ENCODE results near the gene RBM15. TPM values are rescaled to one million over a fixed set of nuclear protein-coding genes. Genes with fewer than 3 reads are reported as not detected.

RBM15 gene
- polyA plus RNA-seq, 1 of the 3 experiments (the other 2 are of a cell fraction): 3.8 TPM

- TF ChIP-seq REST (IDR thresholded peaks at IDR 0.05; ENCODE audit: low read depth, low read length) (no peak), TAF1 (IDR thresholded peaks at IDR 0.05; ENCODE audit: borderline replicate concordance, low read depth, low read length) (no peak)
- TF ChIP-seq, protein P1, sequence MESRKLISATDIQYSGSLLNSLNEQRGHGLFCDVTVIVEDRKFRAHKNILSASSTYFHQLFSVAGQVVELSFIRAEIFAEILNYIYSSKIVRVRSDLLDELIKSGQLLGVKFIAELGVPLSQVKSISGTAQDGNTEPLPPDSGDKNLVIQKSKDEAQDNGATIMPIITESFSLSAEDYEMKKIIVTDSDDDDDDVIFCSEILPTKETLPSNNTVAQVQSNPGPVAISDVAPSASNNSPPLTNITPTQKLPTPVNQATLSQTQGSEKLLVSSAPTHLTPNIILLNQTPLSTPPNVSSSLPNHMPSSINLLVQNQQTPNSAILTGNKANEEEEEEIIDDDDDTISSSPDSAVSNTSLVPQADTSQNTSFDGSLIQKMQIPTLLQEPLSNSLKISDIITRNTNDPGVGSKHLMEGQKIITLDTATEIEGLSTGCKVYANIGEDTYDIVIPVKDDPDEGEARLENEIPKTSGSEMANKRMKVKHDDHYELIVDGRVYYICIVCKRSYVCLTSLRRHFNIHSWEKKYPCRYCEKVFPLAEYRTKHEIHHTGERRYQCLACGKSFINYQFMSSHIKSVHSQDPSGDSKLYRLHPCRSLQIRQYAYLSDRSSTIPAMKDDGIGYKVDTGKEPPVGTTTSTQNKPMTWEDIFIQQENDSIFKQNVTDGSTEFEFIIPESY (IDR thresholded peaks at IDR 0.05; ENCODE audit: borderline replicate concordance, low read depth): no peak
Observed at GRCh38 chr1:110293601-110294104, 45.5 kb upstream of the RBM15 start (continued).

DNA sequence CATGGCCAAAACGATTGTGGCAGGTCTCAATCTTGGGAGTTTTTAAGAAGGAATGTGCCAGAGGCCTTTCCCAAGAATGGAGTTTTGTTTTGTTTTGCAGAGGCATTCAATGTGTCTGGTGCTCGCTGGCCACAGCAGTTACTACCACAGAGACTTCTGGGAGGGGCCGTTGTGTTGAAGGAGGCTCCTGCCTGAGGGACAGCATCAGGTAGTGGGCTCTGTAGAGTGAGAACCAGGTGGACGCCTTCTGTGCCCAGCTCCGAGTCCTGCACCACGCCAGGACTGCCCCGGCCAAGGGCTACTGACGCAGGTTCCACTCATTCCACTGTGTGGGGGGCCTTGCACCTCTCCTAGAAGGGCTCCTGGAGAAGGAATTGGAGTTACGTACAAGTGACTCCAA is 44.9 kb upstream of the RBM15 start:
- Histone ChIP-seq H3K4me3 (ENCODE audit: low read depth in 2 of 2, low read length in 1 of 2) (no peak overlapping the region), H3K4me2 (no peak overlapping the region), H3K27me3 (ENCODE audit: insufficient read depth) (0 out of 2 replicates have a peak, but pooled peaks cover 14% of the 10 kb centered on the region), H3K9me3 (no peaks in the 10 kb centered on the region), H3F3A (replicated peaks; ENCODE audit: insufficient read depth) (no peaks in the 10 kb centered on the region), H4K20me1 (ENCODE audit: insufficient read depth) (no peaks in the 10 kb centered on the region), H3K9ac (no peak overlapping the region), H3K9me2 (no peaks in the 10 kb centered on the region), H3K79me2 (ENCODE audit: insufficient read depth) (no peaks in the 10 kb centered on the region), H2AFZ (ENCODE audit: low read depth) (no peak overlapping the region), H3K27ac (ENCODE audit: low read depth in 2 of 2, low read length in 1 of 2) (no peak overlapping the region), H3K4me1 (ENCODE audit: control insufficient read depth in 1 of 2, insufficient read depth in 2 of 2, low read depth in 1 of 2, low read length in 1 of 2) (no peaks in the 10 kb centered on the region; a peak in 2 of 4 replicates), H3K36me3 (replicated peaks in 1 of 2; ENCODE audit: control insufficient read depth in 1 of 2, insufficient read depth in 2 of 2, low read length in 1 of 2) (no peaks in the 10 kb centered on the region)
- 74% methylated on average over 8 of the region's 9 CpGs for WGBS (ENCODE audit: low lambda C conversion rate)
- DNase-seq: no peak
- CTCF ChIA-PET: interaction anchor here (6.5 kb wide), 1 partner anchor 86 kb away, joined by 37 read pairs; no protein-coding TSS in a partner anchor
- POLR2A ChIA-PET: no interaction called here
- TF ChIP-seq TCF12 (IDR thresholded peaks at IDR 0.05): no peak
- no peak for TF ChIP-seq POLR2AphosphoS5 (IDR thresholded peaks at IDR 0.05; ENCODE audit: low read depth, low read length)
- TF ChIP-seq, protein P2, sequence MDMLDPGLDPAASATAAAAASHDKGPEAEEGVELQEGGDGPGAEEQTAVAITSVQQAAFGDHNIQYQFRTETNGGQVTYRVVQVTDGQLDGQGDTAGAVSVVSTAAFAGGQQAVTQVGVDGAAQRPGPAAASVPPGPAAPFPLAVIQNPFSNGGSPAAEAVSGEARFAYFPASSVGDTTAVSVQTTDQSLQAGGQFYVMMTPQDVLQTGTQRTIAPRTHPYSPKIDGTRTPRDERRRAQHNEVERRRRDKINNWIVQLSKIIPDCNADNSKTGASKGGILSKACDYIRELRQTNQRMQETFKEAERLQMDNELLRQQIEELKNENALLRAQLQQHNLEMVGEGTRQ (IDR thresholded peaks at IDR 0.05; ENCODE audit: borderline replicate concordance, low read depth, low read length): no peak
- TF ChIP-seq SMC3 (IDR thresholded peaks at IDR 0.05; ENCODE audit: low read depth, low read length): no peak
- TF ChIP-seq YY1 (IDR thresholded peaks at IDR 0.05; ENCODE audit: low read depth): no peak
- TF ChIP-seq GATA2 (CRISPR knock-in tag; IDR thresholded peaks at IDR 0.05): no peak
- no peak for TF ChIP-seq RAD21 (IDR thresholded peaks at IDR 0.05; ENCODE audit: low read length)
- TF ChIP-seq REST (IDR thresholded peaks at IDR 0.05; ENCODE audit: low read depth, low read length): no peak
- TF ChIP-seq GABPA (IDR thresholded peaks at IDR 0.05; ENCODE audit: low read depth): no peak
- no peak for TF ChIP-seq RFX5 (IDR thresholded peaks at IDR 0.05; ENCODE audit: low read length)
- TF ChIP-seq NFIC (IDR thresholded peaks at IDR 0.05; ENCODE audit: borderline replicate concordance): no peak
- TF ChIP-seq, protein P3, sequence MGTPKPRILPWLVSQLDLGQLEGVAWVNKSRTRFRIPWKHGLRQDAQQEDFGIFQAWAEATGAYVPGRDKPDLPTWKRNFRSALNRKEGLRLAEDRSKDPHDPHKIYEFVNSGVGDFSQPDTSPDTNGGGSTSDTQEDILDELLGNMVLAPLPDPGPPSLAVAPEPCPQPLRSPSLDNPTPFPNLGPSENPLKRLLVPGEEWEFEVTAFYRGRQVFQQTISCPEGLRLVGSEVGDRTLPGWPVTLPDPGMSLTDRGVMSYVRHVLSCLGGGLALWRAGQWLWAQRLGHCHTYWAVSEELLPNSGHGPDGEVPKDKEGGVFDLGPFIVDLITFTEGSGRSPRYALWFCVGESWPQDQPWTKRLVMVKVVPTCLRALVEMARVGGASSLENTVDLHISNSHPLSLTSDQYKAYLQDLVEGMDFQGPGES (IDR thresholded peaks at IDR 0.05; ENCODE audit: low read depth, low read length): no peak
- TF ChIP-seq EZH2phosphoT487 (IDR thresholded peaks at IDR 0.05; ENCODE audit: borderline replicate concordance, low read depth): no peak
- TF ChIP-seq RCOR1 (IDR thresholded peaks at IDR 0.05; ENCODE audit: low read length): no peak
- TF ChIP-seq, protein P4, sequence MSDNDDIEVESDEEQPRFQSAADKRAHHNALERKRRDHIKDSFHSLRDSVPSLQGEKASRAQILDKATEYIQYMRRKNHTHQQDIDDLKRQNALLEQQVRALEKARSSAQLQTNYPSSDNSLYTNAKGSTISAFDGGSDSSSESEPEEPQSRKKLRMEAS (IDR thresholded peaks at IDR 0.05; ENCODE audit: low read depth): no peak

Measured in SK-N-SH (cell line).